H1 (cell line): ENCODE results near the gene TMEM209. TPM values are rescaled to one million over a fixed set of nuclear protein-coding genes. Genes with fewer than 3 reads are reported as not detected.

Experiments used
- CTCF ChIA-PET: fragments of 300-600 bp; sonication (Branson Sonifier 250); formaldehyde crosslinking; loops from one replicate; lab custom pipeline; 2021; ENCODE audit not compliant: partially characterized antibody; lab: Charles Lee
- POLR2A ChIA-PET: fragments of 300-600 bp; sonication (Branson Sonifier 250); formaldehyde crosslinking; loops from one replicate; lab custom pipeline; 2021; ENCODE audit warnings: inconsistent platforms; ENCODE audit not compliant: partially characterized antibody; lab: Charles Lee
- DNase-seq, 2 experiments: peaks; one replicate each; pipeline versions ENCODE4 v3.0.0 to v3.0.0-alpha.2; 2010 to 2022; ENCODE audit warnings: low spot score in 2 of 2, low read depth in 1 of 2, mixed read lengths in 1 of 2
- FAIRE-seq: peaks from 2 replicates; lab custom pipeline; 2011; peaks lifted over from hg19 to GRCh38; lab: Jason Lieb, UNC
- H2AFZ ChIP-seq: 2 replicates; pipeline ENCODE4 v1.8.1; 2012; ENCODE audit warnings: low read length, inconsistent platforms
- H2AK5ac ChIP-seq: 2 replicates; pipeline ENCODE4 v1.6.1; 2013; ENCODE audit warnings: low read depth, low read length
- H2BK120ac ChIP-seq: replicated peaks from 2 replicates; pipeline ENCODE3; 2013; ENCODE audit warnings: low read depth, low read length, inconsistent platforms
- H2BK12ac ChIP-seq: 2 replicates; pipeline ENCODE4 v1.6.1; 2013; ENCODE audit warnings: low read depth, low read length
- H2BK15ac ChIP-seq: 2 replicates; pipeline ENCODE4 v1.6.1; 2013; ENCODE audit warnings: low read length
- H2BK20ac ChIP-seq: 2 replicates; pipeline ENCODE4 v1.6.1; 2013; ENCODE audit warnings: low read length
- H2BK5ac ChIP-seq: 2 replicates; pipeline ENCODE4 v1.6.1; 2013; ENCODE audit warnings: low read depth, low read length
- H3K14ac ChIP-seq: 2 replicates; pipeline ENCODE4 v1.6.1; 2013; ENCODE audit warnings: inconsistent platforms; ENCODE audit not compliant: insufficient read length
- H3K18ac ChIP-seq: 2 replicates; pipeline ENCODE4 v1.6.1; 2013; ENCODE audit warnings: low read length; ENCODE audit errors: extremely low read depth
- H3K23ac ChIP-seq: 2 replicates; pipeline ENCODE4 v1.6.1; 2013; ENCODE audit warnings: inconsistent platforms; ENCODE audit not compliant: insufficient read length
- H3K23me2 ChIP-seq: 2 replicates; pipeline ENCODE4 v1.6.1; 2013; ENCODE audit warnings: low read depth, low read length
- H3K27ac ChIP-seq: 2 replicates; pipeline ENCODE4 v1.6.1; 2011; ENCODE audit warnings: low read depth, low read length, inconsistent platforms
- H3K27me3 ChIP-seq, 4 experiments: replicated peaks in 1 of 4; 1 replicate in 1 of 4; 2 replicates in 3 of 4; pipeline versions ENCODE4 v1.6.1 to v1.8.1; 2011 to 2013; ENCODE audit warnings: low read length in 3 of 4, mild to moderate bottlenecking in 3 of 4, inconsistent platforms in 2 of 4, mixed read lengths in 2 of 4, moderate library complexity in 1 of 4; ENCODE audit not compliant: control insufficient read depth in 3 of 4, insufficient read depth in 3 of 4; ENCODE audit errors: extremely low read depth in 1 of 4
- H3K36me3 ChIP-seq, 4 experiments: 2 replicates each; pipeline versions ENCODE4 v1.6.1 to v1.8.1; 2011 to 2013; ENCODE audit warnings: mild to moderate bottlenecking in 4 of 4, low read length in 3 of 4, moderate library complexity in 2 of 4, control low read depth in 1 of 4, inconsistent platforms in 1 of 4; ENCODE audit not compliant: insufficient read depth in 4 of 4, control insufficient read depth in 2 of 4
- H3K4ac ChIP-seq: replicated peaks from 2 replicates; pipeline ENCODE3; 2013; ENCODE audit warnings: low read length, low read depth, mixed read lengths, inconsistent platforms; ENCODE audit not compliant: insufficient read length
- H3K4me1 ChIP-seq, 4 experiments: replicated peaks in 1 of 4; 1 replicate in 1 of 4; 2 replicates in 3 of 4; pipeline versions ENCODE4 v1.6.1 to v1.8.1; 2011 to 2013; ENCODE audit warnings: low read length in 3 of 4, inconsistent platforms in 2 of 4, mixed read lengths in 1 of 4; ENCODE audit not compliant: insufficient read depth in 4 of 4, control insufficient read depth in 3 of 4
- H3K4me2 ChIP-seq, 2 experiments: 2 replicates each; pipeline versions ENCODE4 v1.6.1 to v1.8.1; 2011 to 2013; ENCODE audit warnings: low read depth in 2 of 2, low read length in 2 of 2, control low read depth in 1 of 2, inconsistent platforms in 1 of 2, mild to moderate bottlenecking in 1 of 2; ENCODE audit not compliant: insufficient read depth in 1 of 2
- H3K4me3 ChIP-seq, 4 experiments: fragments of 200-600, 300-600 bp in 1 of 4; sonication (generic), shearing (Covaris generic), sonication (Bioruptor Twin) in 1 of 4; 2 replicates each; pipeline versions ENCODE4 v1.5.1 to v1.8.1; 2011 to 2016; ENCODE audit warnings: low read length in 4 of 4, low read depth in 3 of 4, control low read depth in 2 of 4, inconsistent platforms in 2 of 4, mild to moderate bottlenecking in 2 of 4, mixed read lengths in 1 of 4, moderate library complexity in 1 of 4; ENCODE audit not compliant: insufficient read depth in 2 of 4; ENCODE audit errors: extremely low read depth in 1 of 4
- H3K56ac ChIP-seq: replicated peaks from 2 replicates; pipeline ENCODE3; 2013; ENCODE audit warnings: low read depth, mild to moderate bottlenecking, mixed read lengths, low read length, inconsistent platforms; ENCODE audit not compliant: insufficient read length
- H3K79me1 ChIP-seq: 2 replicates; pipeline ENCODE4 v1.6.1; 2013; ENCODE audit warnings: low read depth, low read length, control low read depth
- H3K79me2 ChIP-seq, 2 experiments: 2 replicates each; pipeline versions ENCODE4 v1.6.1 to v1.8.1; 2012 to 2013; ENCODE audit warnings: low read length in 2 of 2, mild to moderate bottlenecking in 2 of 2, inconsistent platforms in 1 of 2; ENCODE audit not compliant: insufficient read depth in 2 of 2, control insufficient read depth in 1 of 2
- H3K9ac ChIP-seq, 4 experiments: replicated peaks in 1 of 4; 1 replicate in 1 of 4; 2 replicates in 3 of 4; pipeline versions ENCODE4 v1.6.1 to v1.8.1; 2011 to 2013; ENCODE audit warnings: low read depth in 3 of 4, low read length in 3 of 4, control low read depth in 2 of 4, mild to moderate bottlenecking in 2 of 4, moderate library complexity in 2 of 4, inconsistent platforms in 1 of 4; ENCODE audit errors: extremely low read depth in 1 of 4
- H3K9me3 ChIP-seq, 2 experiments: 2 replicates each; pipeline versions ENCODE4 v1.6.1 to v1.8.1; 2012 to 2013; ENCODE audit warnings: mild to moderate bottlenecking in 2 of 2, moderate library complexity in 2 of 2, control low read depth in 1 of 2, inconsistent platforms in 1 of 2, low read depth in 1 of 2, low read length in 1 of 2, mixed read lengths in 1 of 2; ENCODE audit not compliant: insufficient read depth in 2 of 2
- H4K20me1 ChIP-seq, 2 experiments: replicated peaks in 1 of 2; 2 replicates each; pipeline versions ENCODE3 to v1.8.1; 2011 to 2013; ENCODE audit warnings: inconsistent platforms in 2 of 2, low read length in 2 of 2, mild to moderate bottlenecking in 1 of 2; ENCODE audit not compliant: insufficient read depth in 2 of 2, control insufficient read depth in 1 of 2
- H4K5ac ChIP-seq: 2 replicates; pipeline ENCODE4 v1.6.1; 2013; ENCODE audit warnings: low read length, low read depth, mixed read lengths, inconsistent platforms; ENCODE audit not compliant: insufficient read length
- H4K8ac ChIP-seq: 2 replicates; pipeline ENCODE4 v1.8.0; 2013; ENCODE audit warnings: mild to moderate bottlenecking, moderate library complexity, low read length, inconsistent platforms; ENCODE audit not compliant: insufficient read depth; ENCODE audit errors: extremely low read depth
- H4K91ac ChIP-seq: replicated peaks from 2 replicates; pipeline ENCODE3; 2013; ENCODE audit warnings: low read length, mixed read lengths, inconsistent platforms; ENCODE audit not compliant: insufficient read length
- BRCA1 ChIP-seq: IDR thresholded peaks from 2 replicates; pipeline ENCODE4 v1.6.1; 2012; ENCODE audit warnings: low read depth, low read length, improper control_type of control experiment
- USF2 ChIP-seq: IDR thresholded peaks from 2 replicates; pipeline ENCODE4 v1.6.1; 2011; ENCODE audit warnings: low read length, improper control_type of control experiment
- WGBS, 2 experiments: shearing (Covaris generic) in 1 of 2; methylation state at CpG; one replicate each; pipeline versions ENCODE4 v1.1.6 to v1.1.7; 2013 to 2015; ENCODE audit warnings: low lambda C conversion rate in 2 of 2, mixed read lengths in 2 of 2, inconsistent platforms in 1 of 2, low coverage in 1 of 2, missing lambda C conversion rate in 1 of 2; ENCODE audit not compliant: insufficient replicate concordance in 2 of 2, insufficient coverage in 1 of 2, insufficient read length in 1 of 2; ENCODE audit errors: extremely low coverage in 1 of 2, missing lambda C conversion rate in 1 of 2; 5-methylcytosine and 5-hydroxymethylcytosine counted together
- polyA plus RNA-seq, 7 experiments: library from polyadenylated mRNA; depleted of rRNA in 3 of 7; stranded (reverse) in 5 of 7; unstranded in 2 of 7; fragments of >200 nt in 5 of 7; fragments of 200-250 nt in 2 of 7; gene quantifications; 1 replicate in 5 of 7; 2 replicates in 1 of 7; 4 replicates in 1 of 7; pipeline versions ENCODE4 v1.2.1 to v1.2.3, GENCODE V29; 2011 to 2013; ENCODE audit warnings: missing spikeins in 2 of 7, mixed read lengths in 2 of 7
- total RNA-seq: library from RNA; stranded (reverse); fragmentation: NEBNext Ultra II Directional; extraction: Animal tissue kit (Norgen Biotek cat#: 25700); gene quantifications from 2 replicates; pipeline ENCODE4 v1.2.1, GENCODE V29; 2021

The TMEM209 gene
- total and polyA plus RNA-seq, 2 of the 8 experiments (the other 6 are each of a cell fraction or from before 2014, with no cell fraction given) = 28.5 to 30.5 TPM

DNA sequence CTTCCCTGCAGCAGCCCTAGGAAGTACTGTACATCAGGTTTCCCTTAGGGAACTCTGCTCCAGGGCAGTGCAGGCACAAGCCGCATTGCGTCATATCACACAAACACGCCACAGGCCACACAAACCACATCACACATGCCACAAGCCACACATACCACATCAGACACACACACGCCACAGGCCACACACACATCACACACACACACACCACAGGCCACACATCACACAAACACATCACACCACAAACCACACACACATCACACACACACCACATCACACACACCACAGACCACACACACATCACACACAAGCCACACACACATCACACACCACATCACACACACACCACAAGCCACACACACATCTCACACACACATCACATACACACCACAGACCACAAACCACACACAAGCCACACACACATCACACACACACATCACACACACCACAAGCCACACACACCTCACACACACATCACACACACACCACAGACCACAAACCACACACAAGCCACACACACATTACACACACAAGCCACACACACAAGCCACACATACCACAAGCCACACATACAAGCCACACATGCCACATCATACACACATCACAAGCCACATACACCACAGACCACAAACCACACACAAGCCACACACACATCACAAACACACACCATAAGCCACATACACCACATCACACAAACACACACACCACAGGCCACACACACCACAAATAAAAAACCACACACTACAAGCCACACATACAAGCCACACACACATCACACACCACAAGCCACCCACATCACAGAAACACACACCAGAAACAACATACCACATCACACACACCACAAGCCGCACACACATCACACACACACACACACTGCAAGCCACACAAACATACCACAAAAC is 53.4 kb downstream of the TMEM209 start:
- POLR2A ChIA-PET = interaction anchor here (2.6 kb wide), 1 partner anchor 12 kb away, joined by 17 read pairs; no protein-coding TSS in a partner anchor
- CTCF ChIA-PET = no interaction called here
- TF ChIP-seq BRCA1 (no peak), USF2 (no peak)

More for the DNA sequence above, 53.4 kb downstream of the TMEM209 start:
- H2AK5ac ChIP-seq = peak overlapping the region; percentile 97; the same call in 1 of the 2 replicates
- H2BK20ac ChIP-seq = peak overlapping the region; percentile 24; the same call in 1 of the 2 replicates
- DNase-seq = no peak
- no peaks in the 10 kb centered on the region for H3K79me1 ChIP-seq
- WGBS, 2 experiments = 85% methylated on average over 5 of the region's 5 CpGs; no CpG with 5 or more reads in 1 of the 2 experiments
- peak overlapping the region; percentile 65 for H2BK15ac ChIP-seq
- peak overlapping the region; percentile 100 for H3K56ac ChIP-seq
- no peak overlapping the region for H2BK120ac ChIP-seq
- H3K9me3 ChIP-seq = no peaks in the 10 kb centered on the region; a peak in 2 of 4 replicates
- H3K4me1 ChIP-seq = peaks cover 0 to 4% (median under 1%) of the 10 kb centered on the region in 4 experiments; a peak in 4 of 7 replicates
- no peak for FAIRE-seq
- peaks cover 0 to 11% of the 10 kb centered on the region in 2 experiments for H4K20me1 ChIP-seq
- H3K4me3 ChIP-seq = no peak overlapping the region
- H3K9ac ChIP-seq = peak overlapping the region in 1 of 4 experiments; percentile 37; a peak in 2 of 7 replicates
- peak overlapping the region; percentile 92 for H3K4ac ChIP-seq
- H3K27me3 ChIP-seq = no peaks in the 10 kb centered on the region; a peak in 1 of 7 replicates
- no peak overlapping the region for H3K18ac ChIP-seq
- no peak overlapping the region for H3K27ac ChIP-seq
- peak overlapping the region; percentile 37 for H2BK5ac ChIP-seq
- no peak overlapping the region for H4K5ac ChIP-seq
- peak overlapping the region; percentile 58; the same call in 1 of the 2 replicates for H4K8ac ChIP-seq
- H3K79me2 ChIP-seq = no peaks in the 10 kb centered on the region
- no peak overlapping the region for H2AFZ ChIP-seq
- H3K23ac ChIP-seq = no peak overlapping the region
- no peaks in the 10 kb centered on the region; a peak in 1 of 8 replicates for H3K36me3 ChIP-seq
- H3K23me2 ChIP-seq = peaks cover 12% of the 10 kb centered on the region; the same call in 1 of the 2 replicates
- H3K14ac ChIP-seq = no peak overlapping the region
- peak overlapping the region; percentile 45; the same call in 1 of the 2 replicates for H2BK12ac ChIP-seq
- H3K4me2 ChIP-seq = no peak overlapping the region
- H4K91ac ChIP-seq = peak overlapping the region; percentile 50
